H1 (cell line): Measurements from ENCODE around the gene BCAS4. TPM values are rescaled to one million over a fixed set of nuclear protein-coding genes. Genes with fewer than 3 reads are reported as not detected.

Experiments
- CTCF ChIA-PET: fragments of 300-600 bp; sonication (Branson Sonifier 250); formaldehyde crosslinking; loops from one replicate; lab custom pipeline; 2021; ENCODE audit not compliant: partially characterized antibody; lab: Charles Lee
- POLR2A ChIA-PET: fragments of 300-600 bp; sonication (Branson Sonifier 250); formaldehyde crosslinking; loops from one replicate; lab custom pipeline; 2021; ENCODE audit warnings: inconsistent platforms; ENCODE audit not compliant: partially characterized antibody; lab: Charles Lee
- DNase-seq, 2 experiments: peaks; one replicate each; pipeline versions ENCODE4 v3.0.0 to v3.0.0-alpha.2; 2010 to 2022; ENCODE audit warnings: low spot score in 2 of 2, low read depth in 1 of 2, mixed read lengths in 1 of 2
- FAIRE-seq: peaks from 2 replicates; lab custom pipeline; 2011; peaks lifted over from hg19 to GRCh38; lab: Jason Lieb, UNC
- H2AFZ ChIP-seq: 2 replicates; pipeline ENCODE4 v1.8.1; 2012; ENCODE audit warnings: low read length, inconsistent platforms
- H2AK5ac ChIP-seq: 2 replicates; pipeline ENCODE4 v1.6.1; 2013; ENCODE audit warnings: low read depth, low read length
- H2BK120ac ChIP-seq: replicated peaks from 2 replicates; pipeline ENCODE3; 2013; ENCODE audit warnings: low read depth, low read length, inconsistent platforms
- H2BK12ac ChIP-seq: 2 replicates; pipeline ENCODE4 v1.6.1; 2013; ENCODE audit warnings: low read depth, low read length
- H2BK15ac ChIP-seq: 2 replicates; pipeline ENCODE4 v1.6.1; 2013; ENCODE audit warnings: low read length
- H2BK20ac ChIP-seq: 2 replicates; pipeline ENCODE4 v1.6.1; 2013; ENCODE audit warnings: low read length
- H2BK5ac ChIP-seq: 2 replicates; pipeline ENCODE4 v1.6.1; 2013; ENCODE audit warnings: low read depth, low read length
- H3K14ac ChIP-seq: 2 replicates; pipeline ENCODE4 v1.6.1; 2013; ENCODE audit warnings: inconsistent platforms; ENCODE audit not compliant: insufficient read length
- H3K18ac ChIP-seq: 2 replicates; pipeline ENCODE4 v1.6.1; 2013; ENCODE audit warnings: low read length; ENCODE audit errors: extremely low read depth
- H3K23ac ChIP-seq: 2 replicates; pipeline ENCODE4 v1.6.1; 2013; ENCODE audit warnings: inconsistent platforms; ENCODE audit not compliant: insufficient read length
- H3K23me2 ChIP-seq: 2 replicates; pipeline ENCODE4 v1.6.1; 2013; ENCODE audit warnings: low read depth, low read length
- H3K27ac ChIP-seq: 2 replicates; pipeline ENCODE4 v1.6.1; 2011; ENCODE audit warnings: low read depth, low read length, inconsistent platforms
- H3K27me3 ChIP-seq, 4 experiments: replicated peaks in 1 of 4; 1 replicate in 1 of 4; 2 replicates in 3 of 4; pipeline versions ENCODE4 v1.6.1 to v1.8.1; 2011 to 2013; ENCODE audit warnings: low read length in 3 of 4, mild to moderate bottlenecking in 3 of 4, inconsistent platforms in 2 of 4, mixed read lengths in 2 of 4, moderate library complexity in 1 of 4; ENCODE audit not compliant: control insufficient read depth in 3 of 4, insufficient read depth in 3 of 4; ENCODE audit errors: extremely low read depth in 1 of 4
- H3K36me3 ChIP-seq, 4 experiments: 2 replicates each; pipeline versions ENCODE4 v1.6.1 to v1.8.1; 2011 to 2013; ENCODE audit warnings: mild to moderate bottlenecking in 4 of 4, low read length in 3 of 4, moderate library complexity in 2 of 4, control low read depth in 1 of 4, inconsistent platforms in 1 of 4; ENCODE audit not compliant: insufficient read depth in 4 of 4, control insufficient read depth in 2 of 4
- H3K4ac ChIP-seq: replicated peaks from 2 replicates; pipeline ENCODE3; 2013; ENCODE audit warnings: low read length, low read depth, mixed read lengths, inconsistent platforms; ENCODE audit not compliant: insufficient read length
- H3K4me1 ChIP-seq, 4 experiments: replicated peaks in 1 of 4; 1 replicate in 1 of 4; 2 replicates in 3 of 4; pipeline versions ENCODE4 v1.6.1 to v1.8.1; 2011 to 2013; ENCODE audit warnings: low read length in 3 of 4, inconsistent platforms in 2 of 4, mixed read lengths in 1 of 4; ENCODE audit not compliant: insufficient read depth in 4 of 4, control insufficient read depth in 3 of 4
- H3K4me2 ChIP-seq, 2 experiments: 2 replicates each; pipeline versions ENCODE4 v1.6.1 to v1.8.1; 2011 to 2013; ENCODE audit warnings: low read depth in 2 of 2, low read length in 2 of 2, control low read depth in 1 of 2, inconsistent platforms in 1 of 2, mild to moderate bottlenecking in 1 of 2; ENCODE audit not compliant: insufficient read depth in 1 of 2
- H3K4me3 ChIP-seq, 4 experiments: fragments of 200-600, 300-600 bp in 1 of 4; sonication (generic), shearing (Covaris generic), sonication (Bioruptor Twin) in 1 of 4; 2 replicates each; pipeline versions ENCODE4 v1.5.1 to v1.8.1; 2011 to 2016; ENCODE audit warnings: low read length in 4 of 4, low read depth in 3 of 4, control low read depth in 2 of 4, inconsistent platforms in 2 of 4, mild to moderate bottlenecking in 2 of 4, mixed read lengths in 1 of 4, moderate library complexity in 1 of 4; ENCODE audit not compliant: insufficient read depth in 2 of 4; ENCODE audit errors: extremely low read depth in 1 of 4
- H3K56ac ChIP-seq: replicated peaks from 2 replicates; pipeline ENCODE3; 2013; ENCODE audit warnings: low read depth, mild to moderate bottlenecking, mixed read lengths, low read length, inconsistent platforms; ENCODE audit not compliant: insufficient read length
- H3K79me1 ChIP-seq: 2 replicates; pipeline ENCODE4 v1.6.1; 2013; ENCODE audit warnings: low read depth, low read length, control low read depth
- H3K79me2 ChIP-seq, 2 experiments: 2 replicates each; pipeline versions ENCODE4 v1.6.1 to v1.8.1; 2012 to 2013; ENCODE audit warnings: low read length in 2 of 2, mild to moderate bottlenecking in 2 of 2, inconsistent platforms in 1 of 2; ENCODE audit not compliant: insufficient read depth in 2 of 2, control insufficient read depth in 1 of 2
- H3K9ac ChIP-seq, 4 experiments: replicated peaks in 1 of 4; 1 replicate in 1 of 4; 2 replicates in 3 of 4; pipeline versions ENCODE4 v1.6.1 to v1.8.1; 2011 to 2013; ENCODE audit warnings: low read depth in 3 of 4, low read length in 3 of 4, control low read depth in 2 of 4, mild to moderate bottlenecking in 2 of 4, moderate library complexity in 2 of 4, inconsistent platforms in 1 of 4; ENCODE audit errors: extremely low read depth in 1 of 4
- H3K9me3 ChIP-seq, 2 experiments: 2 replicates each; pipeline versions ENCODE4 v1.6.1 to v1.8.1; 2012 to 2013; ENCODE audit warnings: mild to moderate bottlenecking in 2 of 2, moderate library complexity in 2 of 2, control low read depth in 1 of 2, inconsistent platforms in 1 of 2, low read depth in 1 of 2, low read length in 1 of 2, mixed read lengths in 1 of 2; ENCODE audit not compliant: insufficient read depth in 2 of 2
- H4K20me1 ChIP-seq, 2 experiments: replicated peaks in 1 of 2; 2 replicates each; pipeline versions ENCODE3 to v1.8.1; 2011 to 2013; ENCODE audit warnings: inconsistent platforms in 2 of 2, low read length in 2 of 2, mild to moderate bottlenecking in 1 of 2; ENCODE audit not compliant: insufficient read depth in 2 of 2, control insufficient read depth in 1 of 2
- H4K5ac ChIP-seq: 2 replicates; pipeline ENCODE4 v1.6.1; 2013; ENCODE audit warnings: low read length, low read depth, mixed read lengths, inconsistent platforms; ENCODE audit not compliant: insufficient read length
- H4K8ac ChIP-seq: 2 replicates; pipeline ENCODE4 v1.8.0; 2013; ENCODE audit warnings: mild to moderate bottlenecking, moderate library complexity, low read length, inconsistent platforms; ENCODE audit not compliant: insufficient read depth; ENCODE audit errors: extremely low read depth
- H4K91ac ChIP-seq: replicated peaks from 2 replicates; pipeline ENCODE3; 2013; ENCODE audit warnings: low read length, mixed read lengths, inconsistent platforms; ENCODE audit not compliant: insufficient read length
- CEBPB ChIP-seq: IDR thresholded peaks from 2 replicates; pipeline ENCODE4 v1.6.1; 2012; ENCODE audit warnings: low read depth, low read length
- CREB1 ChIP-seq: IDR thresholded peaks from 2 replicates; pipeline ENCODE4 v1.6.1; 2012; ENCODE audit warnings: inconsistent platforms
- E2F6 ChIP-seq: IDR thresholded peaks from 2 replicates; pipeline ENCODE4 v1.6.1; 2012; ENCODE audit warnings: inconsistent platforms
- EP300 ChIP-seq, 2 experiments: IDR thresholded peaks; 1 replicate in 1 of 2; 2 replicates in 1 of 2; pipeline ENCODE4 v1.6.1; 2011 to 2012; ENCODE audit warnings: low read depth in 2 of 2, low read length in 2 of 2, mild to moderate bottlenecking in 2 of 2, borderline replicate concordance in 1 of 2, inconsistent platforms in 1 of 2, moderate library complexity in 1 of 2
- GTF2F1 ChIP-seq: IDR thresholded peaks from 2 replicates; pipeline ENCODE4 v1.6.1; 2012; ENCODE audit warnings: low read depth, low read length, improper control_type of control experiment, borderline replicate concordance
- MAX ChIP-seq: IDR thresholded peaks from 2 replicates; pipeline ENCODE4 v1.6.1; 2012; ENCODE audit warnings: inconsistent platforms
- NRF1 ChIP-seq: IDR thresholded peaks from 2 replicates; pipeline ENCODE4 v1.6.1; 2011; ENCODE audit warnings: mild to moderate bottlenecking, low read depth, low read length, improper control_type of control experiment
- POLR2A ChIP-seq, 2 experiments: IDR thresholded peaks; 1 replicate in 1 of 2; 2 replicates in 1 of 2; pipeline ENCODE4 v1.6.1; 2011; ENCODE audit warnings: low read depth in 2 of 2, low read length in 2 of 2, mild to moderate bottlenecking in 2 of 2; ENCODE audit errors: control extremely low read depth in 1 of 2
- SIN3A ChIP-seq, 2 experiments: IDR thresholded peaks in 1 of 2; conservative IDR thresholded peaks in 1 of 2; 2 replicates each; pipeline ENCODE4 v1.6.1; 2011 to 2012; ENCODE audit warnings: low read length in 2 of 2, improper control_type of control experiment in 1 of 2, low read depth in 1 of 2, mild to moderate bottlenecking in 1 of 2
- SP1 ChIP-seq: IDR thresholded peaks from 2 replicates; pipeline ENCODE4 v1.6.1; 2011; ENCODE audit warnings: low read depth, low read length
- SP2 ChIP-seq: IDR thresholded peaks from 2 replicates; pipeline ENCODE4 v1.6.1; 2012; ENCODE audit warnings: mild to moderate bottlenecking, low read length, inconsistent platforms
- SRF ChIP-seq: IDR thresholded peaks from 2 replicates; pipeline ENCODE4 v1.6.1; 2011; ENCODE audit warnings: mild to moderate bottlenecking, low read depth, low read length, moderate library complexity
- SUZ12 ChIP-seq: fragments of 200-600 bp; sonication (generic); IDR thresholded peaks from 2 replicates; pipeline ENCODE4 v1.6.1; 2012; ENCODE audit warnings: mild to moderate bottlenecking, inconsistent platforms, low read length, moderate library complexity, mixed read lengths
- TCF12 ChIP-seq: IDR thresholded peaks from 2 replicates; pipeline ENCODE4 v1.6.1; 2011; ENCODE audit warnings: low read depth, mild to moderate bottlenecking, low read length
- WGBS, 2 experiments: shearing (Covaris generic) in 1 of 2; methylation state at CpG; one replicate each; pipeline versions ENCODE4 v1.1.6 to v1.1.7; 2013 to 2015; ENCODE audit warnings: low lambda C conversion rate in 2 of 2, mixed read lengths in 2 of 2, inconsistent platforms in 1 of 2, low coverage in 1 of 2, missing lambda C conversion rate in 1 of 2; ENCODE audit not compliant: insufficient replicate concordance in 2 of 2, insufficient coverage in 1 of 2, insufficient read length in 1 of 2; ENCODE audit errors: extremely low coverage in 1 of 2, missing lambda C conversion rate in 1 of 2; 5-methylcytosine and 5-hydroxymethylcytosine counted together
- polyA plus RNA-seq, 7 experiments: library from polyadenylated mRNA; depleted of rRNA in 3 of 7; stranded (reverse) in 5 of 7; unstranded in 2 of 7; fragments of >200 nt in 5 of 7; fragments of 200-250 nt in 2 of 7; gene quantifications; 1 replicate in 5 of 7; 2 replicates in 1 of 7; 4 replicates in 1 of 7; pipeline versions ENCODE4 v1.2.1 to v1.2.3, GENCODE V29; 2011 to 2013; ENCODE audit warnings: missing spikeins in 2 of 7, mixed read lengths in 2 of 7
- total RNA-seq: library from RNA; stranded (reverse); fragmentation: NEBNext Ultra II Directional; extraction: Animal tissue kit (Norgen Biotek cat#: 25700); gene quantifications from 2 replicates; pipeline ENCODE4 v1.2.1, GENCODE V29; 2021

Gene BCAS4
- total and polyA plus RNA-seq, 2 of the 8 experiments (the other 6 are each of a cell fraction or from before 2014, with no cell fraction given) = 21.2 to 23.6 TPM

GRCh38 chr20:50858525-50858924 is 63.7 kb downstream of the BCAS4 start:
- H3K4me3 ChIP-seq = no peak overlapping the region
- no peak overlapping the region for H3K56ac ChIP-seq
- no peak overlapping the region for H4K8ac ChIP-seq
- H3K4ac ChIP-seq = no peak overlapping the region
- 91% methylated on average over 5 of the region's 5 CpGs; no CpG with 5 or more reads in 1 of the 2 experiments for WGBS, 2 experiments
- no peak overlapping the region for H3K27ac ChIP-seq
- H4K5ac ChIP-seq = no peak overlapping the region
- H4K20me1 ChIP-seq = peaks cover 0 to 2% of the 10 kb centered on the region in 2 experiments
- no peak overlapping the region for H3K14ac ChIP-seq
- H3K9ac ChIP-seq = no peak overlapping the region
- H2BK120ac ChIP-seq = no peak overlapping the region
- DNase-seq = no peak
- H3K23me2 ChIP-seq = no peaks in the 10 kb centered on the region; the same call in 1 of the 2 replicates
- H4K91ac ChIP-seq = no peak overlapping the region
- H3K27me3 ChIP-seq = no peaks in the 10 kb centered on the region; a peak in 1 of 7 replicates
- CTCF ChIA-PET = interaction anchor here (1.0 to 1.5 kb wide), 3 partner anchors 11 to 64 kb away, joined by 4 read pairs; partner anchors contain the start of gene BCAS4
- no peak overlapping the region for H3K23ac ChIP-seq
- H2BK20ac ChIP-seq = no peak overlapping the region
- no peak overlapping the region for H3K4me2 ChIP-seq
- H3K36me3 ChIP-seq = no peaks in the 10 kb centered on the region
- no peak overlapping the region for H2BK12ac ChIP-seq
- H2BK15ac ChIP-seq = no peak overlapping the region
- no peak overlapping the region for H2BK5ac ChIP-seq
- H3K18ac ChIP-seq = no peak overlapping the region
- no peak for FAIRE-seq
- H3K79me1 ChIP-seq = peaks cover 3% of the 10 kb centered on the region; the same call in 1 of the 2 replicates
- no peaks in the 10 kb centered on the region for H3K9me3 ChIP-seq
- POLR2A ChIA-PET = interaction anchor here (0.7 kb wide), 1 partner anchor 11 kb away, joined by 3 read pairs; no protein-coding TSS in a partner anchor
- no peaks in the 10 kb centered on the region for H3K79me2 ChIP-seq
- H2AFZ ChIP-seq = no peak overlapping the region
- H2AK5ac ChIP-seq = no peak overlapping the region
- H3K4me1 ChIP-seq = peaks cover 0 to 12% (median 6%) of the 10 kb centered on the region in 4 experiments; a peak in 4 of 7 replicates
- no peak for TF ChIP-seq SRF
- TF ChIP-seq CEBPB = no peak
- no peak for TF ChIP-seq SUZ12
- no peak for TF ChIP-seq SP1
- TF ChIP-seq NRF1 = no peak
- TF ChIP-seq POLR2A (IDR thresholded peaks at IDR 0.05; ENCODE audit: control extremely low read depth in 1 of 2, low read depth in 2 of 2, low read length in 2 of 2) = no peak
- no peak for TF ChIP-seq GTF2F1
- no peak for TF ChIP-seq TCF12
- no peak for TF ChIP-seq SIN3A (conservative IDR thresholded peaks at IDR 0.05 in 1 of 2, IDR thresholded peaks at IDR 0.05 in 1 of 2; ENCODE audit: low read depth in 1 of 2, low read length in 2 of 2)
- no peak for TF ChIP-seq CREB1
- no peak for TF ChIP-seq SP2
- no peak for TF ChIP-seq MAX
- TF ChIP-seq EP300 (IDR thresholded peaks at IDR 0.05; ENCODE audit: borderline replicate concordance in 1 of 2, low read depth in 2 of 2, low read length in 2 of 2) = no peak
- TF ChIP-seq E2F6 = no peak
